Nephron (organoid): ENCODE results near the gene SAMD8.

Experiments
- H3K27ac Mint-ChIP-seq, 3 experiments: 2 replicates each; pipeline ENCODE4 v1.8.0; 2020; ENCODE audit warnings: mixed read lengths in 3 of 3, mild to moderate bottlenecking in 2 of 3, moderate library complexity in 1 of 3
- H3K27me3 Mint-ChIP-seq: 2 replicates; pipeline ENCODE4 v1.8.0; 2021; ENCODE audit warnings: low read depth, mild to moderate bottlenecking, moderate library complexity, mixed read lengths
- H3K36me3 Mint-ChIP-seq: 2 replicates; pipeline ENCODE4 v1.8.0; 2020; ENCODE audit warnings: low read depth, mixed read lengths
- H3K4me1 Mint-ChIP-seq: 2 replicates; pipeline ENCODE4 v1.8.0; 2020; ENCODE audit warnings: mixed read lengths
- H3K4me3 Mint-ChIP-seq, 3 experiments: 2 replicates each; pipeline ENCODE4 v1.8.0; 2020; ENCODE audit warnings: mild to moderate bottlenecking in 3 of 3, mixed read lengths in 3 of 3, moderate library complexity in 2 of 3
- H3K9me3 Mint-ChIP-seq: 2 replicates; pipeline ENCODE4 v1.8.0; 2020; ENCODE audit warnings: mixed read lengths
- TF ChIP-seq, protein P1 (sequence below), 3 experiments: fragments of 200-600 bp; sonication (generic); IDR thresholded peaks; one replicate each; pipeline ENCODE4 v1.5.0; 2021; ENCODE audit warnings: antibody characterized with exemption in 3 of 3; ENCODE audit not compliant: unreplicated experiment in 3 of 3

SAMD8 gene

DNA sequence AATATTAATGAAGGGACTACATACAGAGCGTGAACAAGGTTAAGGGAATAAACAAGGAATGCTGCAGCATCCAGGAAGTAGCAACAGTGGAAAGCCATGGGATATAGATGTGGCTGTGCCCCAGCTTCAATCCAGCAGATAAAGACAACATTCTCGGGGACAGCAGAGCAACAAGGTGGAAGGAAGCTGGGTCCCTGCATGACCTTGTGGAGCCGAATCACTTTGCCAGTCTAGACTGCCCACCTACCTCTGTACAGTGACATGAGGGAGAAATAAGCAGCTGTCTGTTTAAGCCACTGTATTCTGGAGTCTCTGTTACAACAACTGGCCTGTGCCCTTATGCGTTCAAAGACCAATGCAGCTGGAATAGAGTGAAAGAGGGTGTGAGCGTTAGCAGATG, 30.1 kb upstream of the SAMD8 start:
- no peak overlapping the region for H3K27ac Mint-ChIP-seq
- H3K4me3 Mint-ChIP-seq: no peak overlapping the region
- H3K27me3 Mint-ChIP-seq: no peaks in the 10 kb centered on the region

DNA sequence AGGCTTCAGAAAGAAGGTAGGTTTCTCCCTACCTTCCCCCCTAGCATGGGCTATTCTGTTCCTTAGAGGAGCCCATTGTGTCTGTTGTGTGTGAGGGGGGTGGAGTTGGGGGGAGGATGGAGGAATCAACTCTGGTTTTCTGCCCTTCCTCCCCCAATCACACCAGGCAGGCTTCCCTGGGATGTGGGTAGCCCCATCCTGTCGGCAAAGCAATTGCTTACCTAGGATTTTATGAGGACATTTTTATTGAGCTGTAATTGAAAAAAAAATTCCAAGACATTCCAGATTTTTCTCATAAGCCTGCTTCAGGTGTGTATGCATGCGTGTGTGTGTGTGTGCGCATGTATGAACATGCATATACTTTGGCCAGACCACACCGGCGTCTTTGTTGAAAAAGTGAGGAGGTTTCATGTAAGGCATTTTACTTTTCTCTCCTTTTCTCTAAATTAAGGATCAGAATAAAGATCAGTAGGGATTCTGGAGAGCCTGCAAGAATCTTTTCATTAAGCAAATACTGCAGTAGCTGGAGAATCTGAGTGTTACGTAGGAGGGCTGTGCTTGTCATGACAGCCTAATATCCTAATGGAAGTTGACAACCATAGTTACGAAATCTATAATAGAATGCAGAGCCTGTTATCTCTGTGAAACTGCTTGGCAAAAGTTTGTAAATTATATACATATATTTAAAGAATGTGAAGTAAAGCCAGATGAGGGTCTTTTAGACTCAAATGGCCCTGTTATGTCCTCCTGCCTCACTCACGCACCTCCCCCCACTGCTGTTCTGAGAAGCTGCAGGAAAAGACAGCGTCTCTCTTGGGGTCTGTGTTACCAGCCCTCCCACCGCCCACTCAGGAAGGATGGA, 27.3 kb upstream of the SAMD8 start:
- Mint-ChIP-seq H3K9me3 (no peaks in the 10 kb centered on the region), H3K4me3 (no peak overlapping the region), H3K4me1 (peaks cover 6% of the 10 kb centered on the region), H3K27ac (peak overlapping the region in 2 of 3 experiments; percentile 49 to 77), H3K27me3 (peaks cover 9% of the 10 kb centered on the region), H3K36me3 (no peaks in the 10 kb centered on the region)
- TF ChIP-seq, protein P1, sequence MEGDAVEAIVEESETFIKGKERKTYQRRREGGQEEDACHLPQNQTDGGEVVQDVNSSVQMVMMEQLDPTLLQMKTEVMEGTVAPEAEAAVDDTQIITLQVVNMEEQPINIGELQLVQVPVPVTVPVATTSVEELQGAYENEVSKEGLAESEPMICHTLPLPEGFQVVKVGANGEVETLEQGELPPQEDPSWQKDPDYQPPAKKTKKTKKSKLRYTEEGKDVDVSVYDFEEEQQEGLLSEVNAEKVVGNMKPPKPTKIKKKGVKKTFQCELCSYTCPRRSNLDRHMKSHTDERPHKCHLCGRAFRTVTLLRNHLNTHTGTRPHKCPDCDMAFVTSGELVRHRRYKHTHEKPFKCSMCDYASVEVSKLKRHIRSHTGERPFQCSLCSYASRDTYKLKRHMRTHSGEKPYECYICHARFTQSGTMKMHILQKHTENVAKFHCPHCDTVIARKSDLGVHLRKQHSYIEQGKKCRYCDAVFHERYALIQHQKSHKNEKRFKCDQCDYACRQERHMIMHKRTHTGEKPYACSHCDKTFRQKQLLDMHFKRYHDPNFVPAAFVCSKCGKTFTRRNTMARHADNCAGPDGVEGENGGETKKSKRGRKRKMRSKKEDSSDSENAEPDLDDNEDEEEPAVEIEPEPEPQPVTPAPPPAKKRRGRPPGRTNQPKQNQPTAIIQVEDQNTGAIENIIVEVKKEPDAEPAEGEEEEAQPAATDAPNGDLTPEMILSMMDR (IDR thresholded peaks at IDR 0.05; ENCODE audit: unreplicated experiment in 3 of 3): no peak

More for the DNA sequence above, 30.1 kb upstream of the SAMD8 start:
- peaks cover 6% of the 10 kb centered on the region for H3K4me1 Mint-ChIP-seq
- TF ChIP-seq, protein P1 (IDR thresholded peaks at IDR 0.05; ENCODE audit: unreplicated experiment in 3 of 3): no peak
- no peaks in the 10 kb centered on the region for H3K36me3 Mint-ChIP-seq
- no peaks in the 10 kb centered on the region for H3K9me3 Mint-ChIP-seq

DNA sequence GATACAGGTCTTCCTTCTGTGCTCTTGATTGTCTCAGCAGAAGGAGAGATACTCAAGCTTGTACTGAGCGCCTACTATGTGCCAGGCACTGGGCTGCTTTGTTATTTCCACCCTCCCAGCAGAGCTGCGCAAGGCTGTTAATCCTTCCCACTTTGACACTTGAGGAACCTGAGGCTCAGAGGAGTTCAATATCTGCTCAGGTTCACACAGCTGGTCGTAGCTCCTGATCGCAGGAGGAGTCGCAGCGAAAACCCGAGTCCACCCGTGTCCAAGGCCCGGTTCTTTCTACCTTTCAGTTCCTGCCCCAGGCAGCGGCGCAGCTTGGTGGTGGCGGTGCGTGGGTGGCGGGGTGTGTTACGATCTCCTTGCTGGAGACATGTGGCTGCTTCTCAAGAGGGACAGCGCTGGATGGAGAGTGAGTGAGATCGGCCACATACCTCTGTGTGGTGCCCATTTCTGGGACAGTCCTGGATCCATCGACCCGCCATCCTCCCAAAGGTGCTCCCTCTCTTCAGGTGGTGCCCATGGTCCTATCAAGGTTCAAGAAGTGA, 26.5 kb upstream of the SAMD8 start:
- Mint-ChIP-seq H3K9me3 (no peaks in the 10 kb centered on the region), H3K4me3 (no peak overlapping the region), H3K27me3 (peaks cover 9% of the 10 kb centered on the region), H3K36me3 (no peaks in the 10 kb centered on the region), H3K4me1 (peaks cover 6% of the 10 kb centered on the region), H3K27ac (peak overlapping the region in 2 of 3 experiments; percentile 49 to 77)
- TF ChIP-seq, protein P1 (IDR thresholded peaks at IDR 0.05; ENCODE audit: unreplicated experiment in 3 of 3): no peak

DNA sequence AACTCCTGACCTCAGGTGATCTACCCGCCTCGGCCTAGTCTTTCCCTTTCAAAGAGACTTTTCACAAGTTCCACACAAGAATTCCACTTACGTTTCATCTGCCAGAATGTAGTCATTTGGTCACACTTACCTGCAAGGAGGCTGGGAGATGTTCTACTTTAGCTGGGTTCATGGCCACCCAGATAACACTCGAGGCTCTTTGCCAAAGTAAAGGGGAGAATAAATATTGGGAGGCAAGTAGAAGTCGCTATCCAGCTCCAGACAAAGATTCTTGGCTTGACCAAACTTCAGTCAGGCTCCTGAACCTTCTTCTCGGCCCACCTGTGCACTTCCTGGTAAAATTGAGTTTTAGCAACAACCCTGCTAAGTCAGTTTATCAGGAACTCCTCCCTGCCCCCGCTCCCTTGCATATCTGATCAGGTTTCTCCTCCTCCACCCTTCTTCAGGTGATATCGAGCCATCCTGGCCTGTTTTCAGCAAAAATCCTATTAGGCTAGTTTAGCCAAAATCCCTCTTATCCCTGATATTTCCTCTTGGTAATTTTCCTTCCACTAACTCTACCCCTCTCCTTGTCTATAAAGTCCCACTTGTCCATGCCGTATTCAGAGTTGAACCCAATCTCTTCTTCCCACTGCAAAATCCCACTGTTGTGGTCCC, 25.1 kb upstream of the SAMD8 start:
- H3K27me3 Mint-ChIP-seq: peaks cover 9% of the 10 kb centered on the region
- no peaks in the 10 kb centered on the region for H3K36me3 Mint-ChIP-seq
- peaks cover 8% of the 10 kb centered on the region for H3K4me1 Mint-ChIP-seq
- no peaks in the 10 kb centered on the region for H3K9me3 Mint-ChIP-seq
- H3K4me3 Mint-ChIP-seq: no peak overlapping the region
- H3K27ac Mint-ChIP-seq: peak overlapping the region in 1 of 3 experiments; percentile 10
- TF ChIP-seq, protein P1 (IDR thresholded peaks at IDR 0.05; ENCODE audit: unreplicated experiment in 3 of 3): no peak

DNA sequence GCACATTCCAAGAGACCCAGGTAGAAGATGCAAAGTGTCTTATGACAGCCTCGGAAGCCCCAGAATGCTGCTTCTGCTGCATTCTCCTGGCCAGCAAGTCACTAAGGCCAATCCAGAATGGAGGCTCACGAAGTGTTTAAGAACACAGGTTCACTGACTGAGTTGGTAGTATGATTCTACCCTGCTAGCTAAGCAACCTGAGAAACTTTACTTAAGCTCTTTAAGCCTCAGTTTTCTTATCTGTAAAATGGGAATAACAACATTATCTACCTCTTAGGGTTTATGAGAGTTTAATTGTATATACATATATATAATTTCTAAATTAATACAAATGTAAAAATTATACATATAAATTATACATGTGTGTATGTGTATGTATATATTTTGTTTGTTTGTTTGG, 22.8 kb upstream of the SAMD8 start:
- Mint-ChIP-seq H3K27ac (no peak overlapping the region), H3K27me3 (peaks cover 13% of the 10 kb centered on the region), H3K4me1 (peaks cover 9% of the 10 kb centered on the region), H3K36me3 (no peaks in the 10 kb centered on the region), H3K4me3 (no peak overlapping the region), H3K9me3 (no peaks in the 10 kb centered on the region)
- TF ChIP-seq, protein P1 (IDR thresholded peaks at IDR 0.05; ENCODE audit: unreplicated experiment in 3 of 3): no peak
